ENCODE data around the gene CBX4. TPM values are rescaled to one million over a fixed set of nuclear protein-coding genes. Genes with fewer than 3 reads are reported as not detected.

Gene CBX4
- total RNA-seq, 2 donors from 2014 or later: 22.8 to 24.3 TPM

DNA sequence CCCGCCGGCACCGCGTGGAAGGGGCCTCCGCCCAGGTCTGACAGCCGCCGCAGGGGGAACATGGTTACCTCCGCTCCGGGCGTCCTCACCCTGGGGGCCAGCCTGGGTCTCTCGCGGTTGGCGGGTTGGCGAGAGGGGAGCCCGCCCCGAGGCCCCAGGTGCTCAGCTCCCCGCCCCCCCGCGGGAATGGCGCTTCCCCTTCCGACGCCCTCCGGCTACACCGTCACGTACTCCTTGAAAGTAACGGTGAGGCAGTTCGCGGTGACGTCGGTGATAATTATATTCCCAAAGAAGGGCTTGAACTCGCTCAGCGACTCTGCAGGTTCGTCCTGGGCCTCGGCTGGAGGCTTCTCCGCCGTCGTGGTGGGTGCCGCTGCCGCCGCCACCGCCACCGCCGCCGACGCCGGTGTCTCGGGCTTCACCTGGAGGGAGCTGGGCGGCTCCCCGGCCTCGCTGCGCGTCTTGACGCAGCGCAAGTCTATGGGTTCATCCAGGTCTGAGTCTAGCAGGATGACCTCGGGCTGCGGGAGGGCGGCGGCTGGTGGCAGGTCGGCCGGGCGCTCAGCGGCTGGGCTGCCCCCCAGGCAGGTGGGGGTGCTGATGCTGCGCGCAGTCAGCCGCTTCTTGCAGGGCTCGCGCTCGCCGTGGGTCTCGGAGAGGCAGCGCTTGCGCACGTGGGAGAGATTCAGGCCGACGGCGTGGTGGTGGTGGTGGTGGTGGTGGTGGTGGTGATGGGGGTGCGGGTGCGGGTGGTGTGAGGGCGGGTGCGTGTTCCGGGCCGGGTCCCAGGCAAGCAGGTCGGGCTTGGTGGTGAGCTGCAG lies 5.3 kb downstream of the CBX4 start:
- H3K9me3 ChIP-seq: no peaks in the 10 kb centered on the region
- no peak overlapping the region for H3K27ac ChIP-seq
- no peak for TF ChIP-seq CTCF (IDR thresholded peaks at IDR 0.05)
- DNase-seq (ENCODE audit: low spot score): no peak
- no peaks in the 10 kb centered on the region for H3K27me3 ChIP-seq
- peaks cover 3 to 71% of the 10 kb centered on the region in 2 donors for H3K4me1 ChIP-seq
- H3K36me3 ChIP-seq: peaks cover 20% of the 10 kb centered on the region
- H3K4me3 ChIP-seq: no peak overlapping the region

DNA sequence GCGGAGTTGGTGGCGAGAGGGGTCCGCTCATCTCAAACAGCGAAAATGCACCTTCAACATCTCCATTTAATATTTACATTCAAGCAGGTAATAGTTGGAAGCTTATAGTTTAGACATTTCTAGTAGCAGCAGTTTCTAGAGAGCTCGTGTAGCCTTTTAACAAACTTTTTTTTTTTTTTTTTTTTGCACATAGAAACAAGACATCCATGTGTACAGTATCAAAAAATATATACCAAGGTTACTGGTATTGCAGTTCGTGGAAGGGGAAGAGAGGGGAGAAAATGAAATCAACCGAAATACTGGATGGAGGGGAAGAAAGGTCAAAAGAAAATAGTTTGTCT lies 6.2 kb downstream of the CBX4 start:
- Histone ChIP-seq H3K4me3 (peak overlapping the region; percentile 29 to 41), H3K27ac (peak overlapping the region in 1 of 2 donors; percentile 90), H3K36me3 (peaks cover 20% of the 10 kb centered on the region), H3K4me1 (peaks cover 3 to 75% of the 10 kb centered on the region in 2 donors), H3K27me3 (no peaks in the 10 kb centered on the region), H3K9me3 (no peaks in the 10 kb centered on the region)
- no peak for DNase-seq (ENCODE audit: low spot score)
- TF ChIP-seq CTCF (IDR thresholded peaks at IDR 0.05): no peak

DNA sequence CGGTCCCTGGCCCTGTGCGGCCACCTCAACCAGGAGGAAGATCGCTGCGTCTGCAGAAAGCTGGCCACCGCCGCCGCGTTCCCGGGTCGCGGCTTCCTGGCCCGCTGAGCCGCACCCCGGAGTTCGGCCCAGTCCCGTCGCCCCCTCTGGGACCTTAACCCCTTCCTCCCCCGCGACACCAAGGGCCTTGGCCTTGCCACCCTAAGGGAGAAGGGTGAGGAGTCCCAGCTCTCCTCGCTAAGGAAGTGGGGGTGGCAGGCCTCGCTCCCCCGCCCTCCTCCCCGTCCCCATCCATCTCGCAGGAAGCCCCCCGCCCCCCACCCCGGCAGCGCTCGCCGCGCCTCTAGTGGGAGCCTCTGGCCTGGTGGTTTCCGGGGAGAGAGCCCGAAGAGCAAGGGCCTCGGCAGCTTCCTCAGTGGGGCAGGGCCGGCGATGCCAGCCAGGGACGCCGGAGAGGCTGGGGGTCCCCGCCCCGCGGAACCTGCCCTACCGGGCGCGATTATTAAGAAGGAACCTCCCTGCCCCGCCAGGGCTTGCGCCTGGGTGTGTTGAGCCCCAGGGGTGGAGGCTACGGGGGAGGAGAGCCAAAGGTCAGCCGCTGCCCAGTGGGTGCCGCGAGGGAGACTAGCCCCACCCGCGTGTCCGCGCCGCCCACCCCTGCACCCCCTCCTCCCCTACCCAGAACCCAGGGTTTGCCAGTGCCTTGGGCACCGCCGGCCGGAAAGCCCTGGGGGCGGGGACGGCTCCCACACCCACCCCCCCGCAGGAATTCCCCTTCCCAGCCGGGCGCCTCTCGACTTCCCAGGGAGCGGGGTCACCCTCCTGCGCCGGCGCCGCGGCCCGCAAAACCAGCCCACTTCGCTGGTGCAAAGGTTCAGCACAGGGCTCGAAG lies 6.8 kb downstream of the CBX4 start:
- Histone ChIP-seq H3K4me3 (peak overlapping the region; percentile 29 to 41), H3K27me3 (no peaks in the 10 kb centered on the region), H3K36me3 (peaks cover 20% of the 10 kb centered on the region), H3K4me1 (peaks cover 3 to 69% of the 10 kb centered on the region in 2 donors), H3K9me3 (no peaks in the 10 kb centered on the region), H3K27ac (peak overlapping the region; percentile 82 to 90)
- TF ChIP-seq CTCF (IDR thresholded peaks at IDR 0.05): no peak
- no peak for DNase-seq (ENCODE audit: low spot score)

DNA sequence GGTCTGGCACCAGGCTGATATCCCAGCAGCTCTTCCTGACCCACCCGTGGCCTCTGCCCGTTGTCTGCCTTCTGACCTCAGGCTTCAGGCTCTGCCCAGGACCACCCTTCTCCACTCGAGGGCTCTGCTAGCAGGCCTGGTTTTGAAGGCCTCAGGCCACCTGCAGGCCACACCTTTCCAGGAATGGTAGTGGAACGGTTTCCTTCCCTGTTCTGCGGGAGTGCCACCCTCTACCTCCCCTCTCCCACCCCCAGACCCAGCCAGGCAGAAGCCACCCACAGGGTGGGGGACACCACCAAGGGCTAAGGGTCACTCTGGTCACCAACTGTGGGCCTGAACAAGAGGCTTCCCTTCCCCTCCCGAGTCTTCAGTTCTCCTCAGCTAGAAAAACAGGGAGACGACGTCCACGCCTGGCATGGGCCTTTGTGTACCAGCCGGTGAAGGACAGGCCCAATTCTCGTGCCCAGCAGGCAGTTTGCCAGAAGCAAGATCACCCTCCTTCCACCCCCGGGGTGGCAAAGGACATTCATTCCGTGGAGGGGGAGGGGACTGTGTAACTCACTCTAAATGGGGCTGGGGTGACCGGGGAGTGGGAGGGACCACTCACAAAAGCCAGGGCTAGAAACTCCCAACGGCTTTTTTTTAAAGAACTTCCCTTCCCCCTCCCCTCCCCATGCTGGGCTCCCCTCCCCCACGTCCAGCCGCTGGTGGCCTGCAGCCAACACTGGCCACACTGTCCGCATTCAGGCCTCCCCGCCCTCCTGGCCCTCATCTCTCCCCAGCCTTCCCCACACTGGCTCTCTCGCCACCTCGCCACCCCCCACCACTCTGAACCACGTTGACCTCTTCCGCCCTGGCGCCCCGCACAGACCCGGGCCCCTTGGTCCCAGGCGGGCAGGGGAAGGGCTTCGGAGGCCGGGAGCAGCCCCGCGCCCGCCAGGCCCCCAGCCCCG lies 7.7 kb downstream of the CBX4 start:
- DNase-seq (ENCODE audit: low spot score): no peak
- Histone ChIP-seq H3K27me3 (no peaks in the 10 kb centered on the region), H3K27ac (peak overlapping the region; percentile 82 to 90), H3K9me3 (no peaks in the 10 kb centered on the region), H3K4me3 (peak overlapping the region; percentile 29 to 41), H3K4me1 (peaks cover 0 to 60% of the 10 kb centered on the region in 2 donors), H3K36me3 (peaks cover 20% of the 10 kb centered on the region)
- TF ChIP-seq CTCF (IDR thresholded peaks at IDR 0.05): no peak

GRCh38 chr17:79830763-79831264 lies 8.4 kb downstream of the CBX4 start:
- Histone ChIP-seq H3K4me1 (peaks cover 0 to 53% of the 10 kb centered on the region in 2 donors), H3K4me3 (no peak overlapping the region), H3K9me3 (no peaks in the 10 kb centered on the region), H3K27me3 (no peaks in the 10 kb centered on the region), H3K27ac (peak overlapping the region; percentile 82 to 90), H3K36me3 (peaks cover 20% of the 10 kb centered on the region)
- no peak for DNase-seq (ENCODE audit: low spot score)
- no peak for TF ChIP-seq CTCF (IDR thresholded peaks at IDR 0.05)

All from right atrium auricular region (tissue), 2 donors.